DMS114 treated with DMSO at 0.1 percent for 48 hours (cell line): ENCODE results near the gene SLC12A3.
A peak's percentile ranks its signal among the peaks of the same experiment; 100 is the strongest.
"Not testable (repeated sequence)": the region's sequence is repeated elsewhere in the genome, so short reads cannot be mapped to it uniquely, and the experiment has no call there.

Experiments
- DNase-seq: peaks from one replicate; lab custom pipeline; 2025; ENCODE audit not compliant: unreplicated experiment; lab: John Stamatoyannopoulos, UW

Gene SLC12A3

DNA sequence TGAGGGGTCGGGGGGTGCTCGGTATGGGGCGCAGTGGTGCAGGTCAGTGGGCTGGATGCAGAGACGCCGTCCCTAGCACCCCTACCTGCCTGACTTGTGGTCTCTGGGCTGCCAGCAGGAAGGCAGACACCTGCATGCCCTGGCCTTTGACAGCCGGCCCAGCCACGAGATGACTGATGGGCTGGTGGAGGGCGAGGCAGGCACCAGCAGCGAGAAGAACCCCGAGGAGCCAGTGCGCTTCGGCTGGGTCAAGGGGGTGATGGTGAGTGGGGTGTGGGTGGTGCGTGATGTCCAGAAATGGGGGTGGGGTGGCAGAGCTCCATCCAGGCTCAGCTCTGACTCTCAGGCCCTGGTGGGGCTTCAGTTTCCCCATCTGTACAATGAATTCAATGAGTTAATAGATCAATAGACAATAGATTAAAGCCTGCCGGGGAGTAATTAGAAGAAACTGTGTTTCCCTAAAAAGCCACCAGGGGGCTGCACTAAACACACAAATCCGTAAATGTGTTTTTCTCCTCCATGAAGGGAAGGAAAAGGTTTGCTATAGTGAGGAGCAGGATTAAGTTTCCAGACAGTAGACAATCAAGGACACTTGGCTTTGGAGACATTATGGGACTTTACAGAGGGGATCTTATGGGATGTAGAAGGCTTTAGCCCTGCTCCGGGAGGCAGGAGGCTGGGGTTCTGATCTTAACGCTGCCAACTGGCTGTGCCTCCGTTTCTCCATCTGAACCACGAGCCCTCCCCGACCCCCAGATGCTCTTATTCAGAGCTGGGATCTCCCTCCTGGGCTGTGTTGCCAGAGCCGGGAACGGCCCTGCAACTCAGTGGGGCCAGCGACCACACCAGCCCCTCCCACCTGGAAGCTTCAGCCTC is 2.2 kb downstream of the SLC12A3 start:
- DNase-seq, result peak; percentile 65

DNA sequence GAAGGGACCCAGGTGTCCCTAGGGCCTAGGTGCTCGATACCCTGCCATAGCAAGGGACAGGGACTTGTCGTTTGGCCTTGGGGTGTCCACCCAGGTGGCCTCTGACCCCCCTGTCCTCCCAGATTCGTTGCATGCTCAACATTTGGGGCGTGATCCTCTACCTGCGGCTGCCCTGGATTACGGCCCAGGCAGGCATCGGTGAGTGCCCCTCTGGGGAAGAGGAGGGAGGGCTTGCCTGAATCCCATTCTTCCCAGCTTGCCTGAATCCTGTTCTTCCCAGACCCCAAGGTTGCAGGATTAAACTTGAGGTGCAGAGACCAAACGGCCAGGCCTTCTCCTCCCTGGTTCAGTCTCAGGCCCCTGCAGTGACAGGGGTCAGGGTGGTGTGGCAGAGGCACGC is 3.2 kb downstream of the SLC12A3 start:
- DNase-seq, result no peak

DNA sequence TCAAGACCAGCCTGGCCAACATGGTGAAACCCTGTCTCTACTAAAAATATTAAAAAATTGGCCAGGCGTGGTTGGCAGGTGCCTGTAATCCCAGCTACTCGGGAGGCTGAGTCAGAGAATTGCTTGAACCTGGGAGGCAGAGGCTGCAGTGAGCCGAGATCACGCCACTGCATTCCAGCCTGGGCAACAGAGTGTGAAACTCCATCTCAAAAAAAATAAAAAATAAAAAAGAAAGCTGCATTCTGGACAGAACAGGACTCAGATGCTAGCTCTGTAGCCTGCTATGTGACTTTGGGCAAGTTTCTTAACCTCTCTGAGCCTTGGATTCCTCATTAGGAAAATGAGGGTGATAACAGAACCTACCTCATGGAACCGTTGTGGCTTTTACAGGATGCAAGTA is 3.8 kb downstream of the SLC12A3 start:
- not testable (repeated sequence) for DNase-seq

DNA sequence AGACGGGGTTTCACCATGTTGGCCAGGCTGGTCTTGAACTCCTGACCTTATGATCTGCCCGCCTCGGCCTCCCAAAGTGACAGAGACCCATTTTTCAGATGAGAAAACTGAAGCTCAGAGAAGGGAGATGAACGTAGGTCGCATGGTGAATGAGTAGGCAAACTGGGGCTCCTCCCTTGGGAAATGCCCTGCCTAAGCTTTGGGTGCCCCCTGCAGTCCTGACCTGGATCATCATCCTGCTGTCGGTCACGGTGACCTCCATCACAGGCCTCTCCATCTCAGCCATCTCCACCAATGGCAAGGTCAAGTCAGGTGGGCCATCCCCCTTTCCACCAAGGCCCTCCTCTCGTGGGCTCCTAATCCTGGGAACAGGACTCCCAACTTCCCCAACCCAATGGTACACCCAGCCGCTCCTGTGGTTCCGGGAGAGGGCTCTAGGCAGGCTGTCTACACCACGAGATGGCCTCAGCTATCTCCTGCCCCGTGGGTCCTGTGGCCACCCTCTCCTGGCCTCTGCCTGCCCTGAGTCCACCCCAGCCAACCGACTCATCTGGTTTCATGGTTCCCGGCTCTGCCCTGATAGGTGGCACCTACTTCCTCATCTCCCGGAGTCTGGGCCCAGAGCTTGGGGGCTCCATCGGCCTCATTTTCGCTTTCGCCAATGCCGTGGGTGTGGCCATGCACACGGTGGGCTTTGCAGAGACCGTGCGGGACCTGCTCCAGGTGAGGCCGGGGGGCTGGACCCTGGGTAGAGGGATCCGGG is 4.7 kb downstream of the SLC12A3 start:
- DNase-seq, result no peak

DNA sequence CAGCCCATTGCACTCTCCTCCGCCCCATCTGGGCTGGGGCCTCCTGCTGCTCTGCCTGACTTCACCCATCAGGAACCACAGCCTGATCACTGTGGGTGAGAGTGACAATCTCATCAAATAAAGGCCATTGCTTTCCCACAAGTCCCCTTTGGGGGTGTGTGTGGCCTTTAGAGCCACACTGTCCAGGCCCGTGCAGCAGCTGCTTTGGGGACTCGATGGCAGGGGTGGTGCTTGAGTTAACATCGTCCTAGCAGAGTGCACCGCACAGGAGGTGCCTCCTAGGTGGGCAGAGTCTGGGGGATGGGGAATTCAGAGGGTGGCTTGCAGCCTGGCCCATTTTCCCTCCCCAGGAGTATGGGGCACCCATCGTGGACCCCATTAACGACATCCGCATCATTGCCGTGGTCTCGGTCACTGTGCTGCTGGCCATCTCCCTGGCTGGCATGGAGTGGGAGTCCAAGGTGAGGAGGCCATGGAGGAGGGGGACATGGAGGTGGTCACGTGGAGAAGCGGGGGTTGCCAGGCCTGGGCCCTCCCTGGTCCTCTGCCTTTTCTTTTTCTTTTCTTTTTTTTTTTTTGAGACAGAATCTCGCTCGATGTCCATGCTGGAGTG is 5.4 kb downstream of the SLC12A3 start:
- no peak for DNase-seq

DNA sequence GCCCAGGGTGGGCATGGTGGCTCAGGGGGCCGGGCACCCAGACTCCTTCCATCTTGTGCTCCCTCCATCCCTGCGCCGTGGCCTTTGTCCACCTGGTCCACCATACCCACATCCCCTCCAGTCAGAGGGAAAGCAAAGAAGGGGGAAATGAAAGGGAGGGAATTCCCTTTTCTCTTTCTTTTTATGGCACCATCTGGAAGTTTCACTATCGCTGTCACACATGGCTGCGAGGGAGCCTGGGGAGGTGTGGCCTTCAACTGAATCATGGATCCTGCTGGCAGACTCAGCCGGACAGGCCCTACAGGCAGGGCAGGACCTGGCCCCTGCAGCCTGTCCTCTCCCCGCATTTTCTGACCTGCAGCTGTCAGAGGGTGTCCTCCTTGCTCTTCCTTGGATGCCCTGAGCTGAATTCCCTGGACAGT is 6.2 kb downstream of the SLC12A3 start:
- no peak for DNase-seq

DNA sequence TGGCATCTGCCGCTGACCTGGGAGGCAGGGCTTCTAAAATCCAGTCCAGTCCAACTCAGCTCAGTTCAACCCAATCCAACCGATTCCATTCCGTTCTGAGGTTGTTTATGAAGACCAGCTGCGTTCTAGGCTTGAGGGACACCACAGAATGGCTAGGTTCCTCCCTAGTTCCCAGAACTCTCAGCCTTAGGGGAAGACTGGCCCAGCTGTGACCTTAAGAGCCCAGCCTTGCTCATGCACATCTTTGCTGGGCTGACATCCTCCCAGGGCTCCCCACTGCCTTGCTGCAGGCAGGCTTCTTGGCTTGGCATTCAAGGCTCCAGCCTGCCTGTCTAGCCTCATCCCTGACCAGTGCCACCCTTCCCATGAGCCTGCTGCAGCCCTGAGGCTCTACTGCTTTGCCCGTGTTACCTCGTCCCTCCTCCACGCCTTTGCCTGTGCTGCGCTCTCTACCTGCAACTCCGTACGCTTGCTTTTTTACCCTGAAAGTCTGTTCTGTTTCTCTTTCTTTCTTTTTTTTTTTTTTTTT is 7.9 kb downstream of the SLC12A3 start:
- no peak for DNase-seq

DNA sequence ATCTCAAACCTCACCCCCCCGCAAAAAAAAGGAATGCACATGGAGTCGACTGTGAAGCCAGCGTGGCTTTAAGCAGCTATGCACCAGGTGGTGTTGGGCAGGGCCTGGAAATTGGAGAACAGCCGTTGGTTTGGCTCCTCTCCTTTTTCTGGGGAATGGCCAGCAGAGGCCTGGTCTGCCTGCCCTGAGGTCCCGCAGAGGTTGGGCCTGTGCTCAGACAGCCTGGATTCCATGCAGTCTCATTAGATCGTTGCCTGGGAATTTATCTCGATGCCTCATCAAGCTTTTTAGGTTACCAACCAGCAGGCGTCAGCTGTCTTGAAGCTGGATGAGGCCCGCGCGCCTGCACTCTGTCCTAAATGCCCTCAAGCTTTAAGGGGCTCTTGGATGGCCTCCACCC is 9.8 kb downstream of the SLC12A3 start:
- no peak for DNase-seq

DNA sequence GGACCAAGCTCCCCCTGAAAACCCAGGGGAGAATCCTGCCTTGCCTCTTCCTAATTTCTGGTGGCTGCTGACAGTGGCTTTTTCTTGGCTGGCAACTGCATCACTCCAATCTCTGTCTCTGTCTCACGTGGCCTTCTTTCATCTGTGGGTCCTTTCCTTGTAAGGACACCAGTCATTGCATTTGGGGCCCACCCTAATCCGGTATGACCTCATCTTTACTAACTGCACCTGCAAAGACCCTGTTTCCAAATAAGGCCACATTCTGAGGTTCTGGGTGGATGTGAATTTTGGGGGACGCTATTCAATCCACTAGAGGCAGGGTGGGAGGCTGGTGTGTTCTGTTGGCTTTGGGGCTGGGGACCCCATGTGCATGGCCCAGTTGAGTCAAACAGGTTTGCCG is 11.0 kb downstream of the SLC12A3 start:
- DNase-seq, result no peak

DNA sequence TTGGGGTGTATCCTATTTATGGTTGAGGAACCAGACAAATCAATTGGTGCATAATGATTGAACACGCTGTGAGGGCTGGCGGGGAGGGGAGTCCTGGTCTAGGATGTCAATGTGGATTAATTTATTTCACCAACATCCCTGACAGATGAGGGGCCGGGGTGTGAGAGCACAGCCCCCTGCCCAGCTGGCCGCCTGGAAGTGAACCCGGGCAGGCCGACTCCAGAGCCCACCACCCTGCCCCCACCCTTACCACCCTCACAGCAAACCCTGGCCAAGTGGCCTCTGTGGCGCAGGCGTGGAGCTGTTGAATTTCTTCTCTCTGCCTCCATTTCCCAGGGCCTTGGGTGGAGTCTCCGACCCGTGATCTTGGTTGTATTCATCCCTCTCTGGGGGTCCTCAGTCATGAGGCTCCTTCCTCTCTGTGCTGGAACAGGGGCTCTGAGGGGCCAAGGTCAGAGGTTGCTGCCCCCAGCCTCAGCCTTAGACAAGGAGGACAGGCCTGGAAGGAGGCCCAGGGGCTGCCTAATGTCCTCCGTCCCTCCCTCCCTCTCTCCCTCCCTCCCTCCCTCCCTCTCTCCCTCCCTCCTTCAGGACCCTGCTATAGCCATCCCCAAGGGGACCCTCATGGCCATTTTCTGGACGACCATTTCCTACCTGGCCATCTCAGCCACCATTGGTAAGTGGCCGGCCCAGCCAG is 12.6 kb downstream of the SLC12A3 start:
- no peak for DNase-seq

DNA sequence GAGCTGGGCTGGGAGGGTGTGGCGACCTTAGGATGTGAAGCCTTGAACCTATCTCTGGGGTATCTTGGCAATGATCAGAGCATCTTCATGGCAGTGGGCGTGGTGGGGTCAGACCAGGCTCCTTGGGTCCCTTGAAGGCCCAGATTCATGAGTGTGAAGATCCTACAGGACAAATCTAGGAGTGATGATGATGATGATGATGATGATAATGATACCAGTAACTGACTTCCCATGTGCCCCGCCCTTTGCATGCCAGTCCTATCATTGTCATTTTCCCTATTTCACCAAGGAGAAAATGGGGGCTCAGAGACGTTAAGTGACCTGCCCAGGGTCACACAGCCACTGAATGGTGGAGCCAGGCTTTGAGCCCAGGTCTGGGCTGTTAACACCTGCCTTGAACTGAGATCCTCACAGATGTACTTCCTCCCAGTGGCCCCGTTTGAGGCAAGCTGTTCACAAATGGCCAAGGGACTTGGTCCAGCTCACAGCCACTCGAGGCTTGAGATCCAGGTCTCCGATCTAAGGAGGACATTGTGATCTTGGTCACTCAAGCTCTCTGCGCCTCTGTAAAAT is 13.4 kb downstream of the SLC12A3 start:
- no peak for DNase-seq

DNA sequence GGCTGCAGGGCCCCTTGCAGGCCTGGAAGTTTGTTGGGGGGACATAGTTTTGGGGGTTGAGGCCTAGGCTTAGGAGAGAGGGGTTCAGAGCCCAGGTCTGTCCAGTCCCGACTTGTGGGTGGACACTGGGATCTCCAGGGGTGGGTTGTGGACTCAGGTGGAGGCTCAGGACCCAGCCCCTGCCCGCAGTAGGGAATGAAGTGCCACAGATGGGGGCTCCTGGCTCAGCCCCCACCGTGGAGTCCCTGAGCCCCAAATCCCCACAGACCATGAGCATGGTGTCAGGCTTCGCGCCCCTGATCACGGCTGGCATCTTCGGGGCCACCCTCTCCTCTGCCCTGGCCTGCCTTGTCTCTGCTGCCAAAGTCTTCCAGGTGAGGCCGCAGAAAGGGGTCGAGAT is 14.3 kb downstream of the SLC12A3 start:
- no peak for DNase-seq

DNA sequence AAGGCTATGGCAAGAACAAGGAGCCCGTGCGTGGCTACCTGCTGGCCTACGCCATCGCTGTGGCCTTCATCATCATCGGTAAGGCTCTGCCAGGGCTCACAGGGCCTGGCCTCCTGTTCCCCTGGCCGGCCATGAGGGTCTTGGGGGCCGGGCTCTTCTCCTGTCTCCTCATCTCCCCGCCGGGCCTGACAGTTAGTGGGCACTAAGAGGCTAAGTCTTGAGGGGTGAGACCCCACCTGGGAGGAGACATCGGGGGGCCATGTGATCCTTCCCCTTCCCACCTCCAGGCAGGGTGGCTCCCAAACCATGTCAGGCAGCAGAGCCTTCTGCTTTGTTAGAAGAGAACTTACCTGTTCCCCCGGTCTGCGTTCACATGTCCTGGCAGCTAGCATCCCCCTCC is 15.2 kb downstream of the SLC12A3 start:
- no peak for DNase-seq

DNA sequence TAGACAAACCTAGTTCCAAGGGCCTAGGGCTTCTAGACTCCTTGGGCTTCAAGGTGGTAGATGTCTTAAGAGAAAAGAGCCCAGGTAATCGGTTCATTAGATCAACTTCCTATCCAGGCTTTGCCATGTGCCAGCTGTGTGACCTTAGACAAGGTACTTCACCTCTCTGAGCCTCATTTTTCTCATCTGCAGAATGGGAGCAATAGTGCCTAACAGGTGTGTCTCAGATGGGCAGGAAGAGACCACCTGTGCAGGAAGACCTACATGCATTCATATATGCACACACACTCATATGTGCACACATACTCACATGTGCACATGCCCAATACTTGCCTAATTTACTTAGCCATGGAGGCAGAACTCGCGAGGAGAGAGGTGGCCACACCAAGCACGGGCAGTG is 15.7 kb downstream of the SLC12A3 start:
- DNase-seq, result no peak

DNA sequence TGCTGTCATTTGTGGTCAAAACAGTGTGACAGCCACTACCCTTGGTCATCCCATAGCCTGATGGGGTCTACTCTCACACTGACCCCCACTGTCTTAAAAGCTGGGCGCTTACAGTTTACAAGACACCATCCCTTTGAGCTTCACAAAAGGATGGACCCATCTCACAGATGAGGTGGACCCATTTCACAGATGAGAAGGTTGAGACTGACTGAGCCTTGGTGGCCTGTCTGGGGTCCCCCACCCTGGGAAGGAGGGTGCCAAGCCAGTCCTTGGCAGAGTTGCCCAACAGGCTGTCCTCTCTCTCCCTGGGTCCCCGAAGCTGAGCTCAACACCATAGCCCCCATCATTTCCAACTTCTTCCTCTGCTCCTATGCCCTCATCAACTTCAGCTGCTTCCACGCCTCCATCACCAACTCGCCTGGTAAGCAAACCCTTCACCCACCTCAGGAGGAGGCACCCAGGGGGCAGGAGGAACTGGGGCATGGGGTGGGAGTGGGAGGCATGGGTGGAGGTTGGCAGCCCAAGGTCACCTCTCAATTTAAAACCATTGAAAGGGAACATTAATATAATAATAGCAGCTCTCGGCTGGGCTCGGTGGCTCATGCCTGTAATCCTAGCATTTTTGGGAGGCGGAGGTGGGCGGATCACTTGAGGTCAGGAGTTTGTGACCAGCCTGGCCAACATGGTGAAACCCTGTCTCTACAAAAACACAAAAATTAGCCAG is 17.2 kb downstream of the SLC12A3 start:
- DNase-seq, result no peak

DNA sequence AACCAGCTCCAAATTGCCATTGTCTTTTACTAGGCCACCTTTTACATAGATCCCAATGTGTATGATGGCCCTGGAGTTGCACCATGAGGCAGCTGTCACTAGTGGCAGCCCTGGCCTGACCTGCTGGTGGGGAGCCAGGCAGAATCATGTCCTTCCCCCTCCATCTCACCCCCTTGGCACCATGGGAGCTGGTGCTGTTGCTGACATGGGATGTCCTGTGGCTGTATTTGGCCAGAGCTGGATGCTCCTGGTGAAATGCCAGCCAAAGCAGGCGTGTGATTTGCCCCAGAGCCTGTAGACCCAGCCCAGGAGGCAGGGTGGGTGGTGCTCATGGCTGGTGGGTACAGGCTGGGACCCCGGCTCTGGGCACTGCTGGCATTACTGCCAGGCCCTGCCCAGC is 18.6 kb downstream of the SLC12A3 start:
- DNase-seq, result no peak

DNA sequence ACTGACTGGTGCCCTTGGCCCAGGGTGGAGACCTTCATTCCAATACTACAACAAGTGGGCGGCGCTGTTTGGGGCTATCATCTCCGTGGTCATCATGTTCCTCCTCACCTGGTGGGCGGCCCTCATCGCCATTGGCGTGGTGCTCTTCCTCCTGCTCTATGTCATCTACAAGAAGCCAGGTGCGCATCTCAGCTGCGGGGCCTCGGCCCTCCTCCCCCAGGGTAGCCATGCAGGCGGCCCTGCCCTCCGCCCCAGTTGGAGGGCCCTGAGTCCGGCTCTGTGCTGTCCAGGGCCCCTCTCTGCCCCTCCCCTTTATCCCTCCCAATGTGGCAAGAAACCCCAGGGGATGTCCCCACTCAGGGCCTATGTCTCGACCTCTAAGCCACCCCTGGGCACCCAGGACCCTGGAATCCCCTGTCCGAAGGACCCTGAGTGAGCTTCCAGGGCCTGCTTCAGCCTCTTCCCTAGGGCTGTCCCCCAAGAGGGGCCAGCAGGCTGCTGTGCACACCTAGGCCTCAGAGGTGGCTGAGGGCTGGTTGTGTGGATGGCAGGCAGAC is 19.1 kb downstream of the SLC12A3 start:
- no peak for DNase-seq

DNA sequence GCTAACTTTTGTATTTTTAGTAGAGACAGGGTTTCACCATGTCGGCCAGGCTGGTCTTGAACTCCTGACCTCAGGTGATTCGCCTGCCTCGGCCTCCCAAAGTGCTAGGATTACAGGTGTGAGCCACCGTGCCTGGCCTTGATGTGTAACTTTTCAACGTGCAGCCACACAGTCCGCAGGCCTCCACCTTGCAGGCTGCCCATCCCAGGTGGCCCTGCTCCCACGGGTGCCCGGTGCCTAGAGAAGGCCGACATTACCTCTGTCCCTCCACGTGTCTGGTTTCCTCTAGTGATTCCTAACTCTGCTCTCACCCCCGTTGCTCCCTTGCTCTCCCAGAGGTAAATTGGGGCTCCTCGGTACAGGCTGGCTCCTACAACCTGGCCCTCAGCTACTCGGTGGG is 19.9 kb downstream of the SLC12A3 start:
- not testable (repeated sequence) for DNase-seq

DNA sequence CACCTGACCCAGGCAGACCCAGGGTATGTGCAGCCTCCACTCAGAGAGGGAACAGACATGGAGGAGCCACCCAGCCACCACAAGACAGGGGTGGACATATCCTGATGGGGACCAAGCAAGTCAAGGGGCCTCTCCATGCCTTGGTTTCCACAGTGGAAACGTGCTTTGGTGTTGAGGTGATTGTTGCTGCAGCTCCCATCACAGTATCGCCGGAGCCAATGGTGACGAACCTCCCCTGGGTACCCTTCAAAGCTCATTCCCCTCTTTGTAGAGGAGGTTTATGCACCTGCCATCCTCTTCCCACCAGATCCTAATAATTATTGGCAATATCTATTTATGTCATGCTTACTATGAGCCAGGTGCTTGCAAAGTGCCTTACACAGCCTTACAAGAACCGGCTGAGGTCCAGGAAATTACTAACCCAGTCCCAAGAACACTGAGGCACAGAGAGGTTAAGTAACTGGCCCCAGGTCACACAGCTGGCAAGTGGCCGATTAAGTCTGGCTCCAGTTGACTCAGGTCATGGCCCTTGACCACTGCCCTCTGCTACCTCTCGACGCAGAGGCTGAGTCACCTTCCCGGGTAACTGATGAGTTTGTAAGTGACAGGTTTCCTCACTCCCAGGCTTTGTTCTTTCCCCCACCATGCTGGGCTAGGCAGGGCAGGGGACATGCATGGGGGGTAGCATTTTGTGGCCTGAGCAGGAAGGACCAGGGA is 20.6 kb downstream of the SLC12A3 start:
- DNase-seq, result no peak
